Lung (tissue), 12 donors: ENCODE data around the gene BMP7. TPM values are rescaled to one million over a fixed set of nuclear protein-coding genes. Genes with fewer than 3 reads are reported as not detected.

ENCODE experiments used
- ATAC-seq: fragments of 200-7000 bp; cut with Tn5 transposase; one replicate; pipeline ENCODE4 v1.9.1; 2020; ENCODE audit warnings: moderate number of reproducible peaks; ENCODE audit not compliant: insufficient read depth, low FRiP score
- DNase-seq, 3 donors: peaks; one replicate each; pipeline ENCODE4 v3.0.0-alpha.2; 2013 to 2017
- H3K27ac ChIP-seq, 2 donors: one replicate each; pipeline ENCODE4 v1.5.1; 2013; ENCODE audit warnings: mild to moderate bottlenecking in 2 of 2, moderate library complexity in 2 of 2, control low read depth in 1 of 2, inconsistent platforms in 1 of 2, low read depth in 1 of 2, low read length in 1 of 2
- H3K27me3 ChIP-seq, 3 donors: one replicate each; pipeline ENCODE4 v1.5.1; 2013; ENCODE audit warnings: low read length in 2 of 3; ENCODE audit not compliant: control insufficient read depth in 3 of 3, insufficient read depth in 3 of 3
- H3K36me3 ChIP-seq, 4 donors: one replicate each; pipeline ENCODE4 v1.5.1; 2013; ENCODE audit warnings: low read length in 4 of 4, mild to moderate bottlenecking in 1 of 4, moderate library complexity in 1 of 4; ENCODE audit not compliant: control insufficient read depth in 4 of 4, insufficient read depth in 4 of 4
- H3K4me1 ChIP-seq, 5 donors: one replicate each; pipeline ENCODE4 v1.5.1; 2013; ENCODE audit warnings: low read length in 5 of 5, mild to moderate bottlenecking in 2 of 5, moderate library complexity in 1 of 5; ENCODE audit not compliant: control insufficient read depth in 5 of 5, insufficient read depth in 5 of 5
- H3K4me3 ChIP-seq: one replicate; pipeline ENCODE4 v1.5.1; 2013; ENCODE audit warnings: mild to moderate bottlenecking, control low read depth, moderate library complexity
- H3K9ac ChIP-seq, 2 donors: one replicate each; pipeline ENCODE4 v1.5.1; 2013; ENCODE audit warnings: low read length in 2 of 2, control low read depth in 1 of 2; ENCODE audit not compliant: insufficient read depth in 1 of 2
- H3K9me3 ChIP-seq, 4 donors: one replicate each; pipeline ENCODE4 v1.5.1; 2013; ENCODE audit warnings: low read length in 3 of 4, mild to moderate bottlenecking in 1 of 4, moderate library complexity in 1 of 4; ENCODE audit not compliant: control insufficient read depth in 4 of 4, insufficient read depth in 3 of 4
- WGBS, 2 donors: extraction: QIAGEN DNeasy Blood & Tissue Kit; methylation state at CpG; one replicate each; pipeline ENCODE4 v1.1.7; 2013; 5-methylcytosine and 5-hydroxymethylcytosine counted together
- polyA plus RNA-seq, 2 donors: library from polyadenylated mRNA; stranded (reverse); fragments of 200-250 nt; gene quantifications; one replicate each; pipeline ENCODE4 v1.2.1, GENCODE V29; 2013
- total RNA-seq, 2 donors: library from RNA; depleted of rRNA in 1 of 2; stranded (reverse); fragments of >200 nt in 1 of 2; gene quantifications; one replicate each; pipeline ENCODE4 v1.2.1, GENCODE V29; 2014 to 2021
- TF ChIP-seq, protein P1 (sequence below): IDR thresholded peaks from 2 replicates; pipeline ENCODE4 v1.5.1; 2012; ENCODE audit warnings: mild to moderate bottlenecking; ENCODE audit errors: control extremely low read depth, extremely low read depth
- donor health status: control.
- donor health status: control.
- donor health status: Bipolar disorder and iron deficiency.
- donor health status: healthy.
- donor health status: DM: yes; HTN: yes; CAD: no.

Gene BMP7
- total and polyA plus RNA-seq, 4 donors: 0.67 to 10.3 (median 1.4) TPM

DNA sequence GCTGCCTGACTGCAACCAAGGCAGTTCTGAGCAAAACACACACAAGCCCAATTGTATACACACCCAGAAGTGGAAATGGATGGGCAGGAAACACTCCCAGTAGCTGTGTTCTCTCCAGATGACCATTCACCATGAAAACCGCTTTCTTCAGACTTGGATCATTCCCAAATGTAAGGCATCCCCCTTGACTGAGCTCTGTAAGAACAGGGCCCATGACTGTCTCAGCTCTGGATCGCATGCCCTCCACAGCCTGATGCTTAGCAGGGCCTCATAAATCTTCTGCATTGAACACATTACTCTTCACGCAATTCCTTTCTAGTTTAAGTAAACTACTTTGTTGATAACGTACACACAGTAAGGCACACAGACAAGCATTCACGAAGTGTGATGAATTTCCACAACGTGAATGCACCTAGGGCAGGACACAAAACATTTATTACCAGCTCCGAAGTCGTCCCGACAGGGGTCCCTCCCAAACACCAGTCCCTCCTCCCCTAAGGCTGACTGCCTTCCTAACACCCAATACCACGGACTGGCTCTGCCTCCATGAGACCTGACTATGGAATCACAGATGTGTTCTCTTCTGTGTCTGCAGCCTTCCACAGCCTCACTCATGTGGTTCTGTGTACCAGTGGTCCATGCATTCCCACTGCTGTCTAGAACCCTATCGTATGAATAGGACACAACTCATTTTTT lies 31.7 kb downstream of the BMP7 start:
- TF ChIP-seq, protein P1, sequence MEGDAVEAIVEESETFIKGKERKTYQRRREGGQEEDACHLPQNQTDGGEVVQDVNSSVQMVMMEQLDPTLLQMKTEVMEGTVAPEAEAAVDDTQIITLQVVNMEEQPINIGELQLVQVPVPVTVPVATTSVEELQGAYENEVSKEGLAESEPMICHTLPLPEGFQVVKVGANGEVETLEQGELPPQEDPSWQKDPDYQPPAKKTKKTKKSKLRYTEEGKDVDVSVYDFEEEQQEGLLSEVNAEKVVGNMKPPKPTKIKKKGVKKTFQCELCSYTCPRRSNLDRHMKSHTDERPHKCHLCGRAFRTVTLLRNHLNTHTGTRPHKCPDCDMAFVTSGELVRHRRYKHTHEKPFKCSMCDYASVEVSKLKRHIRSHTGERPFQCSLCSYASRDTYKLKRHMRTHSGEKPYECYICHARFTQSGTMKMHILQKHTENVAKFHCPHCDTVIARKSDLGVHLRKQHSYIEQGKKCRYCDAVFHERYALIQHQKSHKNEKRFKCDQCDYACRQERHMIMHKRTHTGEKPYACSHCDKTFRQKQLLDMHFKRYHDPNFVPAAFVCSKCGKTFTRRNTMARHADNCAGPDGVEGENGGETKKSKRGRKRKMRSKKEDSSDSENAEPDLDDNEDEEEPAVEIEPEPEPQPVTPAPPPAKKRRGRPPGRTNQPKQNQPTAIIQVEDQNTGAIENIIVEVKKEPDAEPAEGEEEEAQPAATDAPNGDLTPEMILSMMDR: no peak
- Histone ChIP-seq H3K4me1 (peaks cover 0 to 9% (median 0%) of the 10 kb centered on the region in 5 donors), H3K27ac (no peak overlapping the region), H3K9me3 (peaks cover 0 to 2% (median 0%) of the 10 kb centered on the region in 4 donors), H3K4me3 (no peak overlapping the region), H3K36me3 (no peaks in the 10 kb centered on the region), H3K9ac (no peak overlapping the region), H3K27me3 (no peaks in the 10 kb centered on the region)
- DNase-seq (no peak), ATAC-seq (no peak)
- WGBS, 2 donors: 53 to 61% methylated on average over 11 of the region's 11 CpGs

DNA sequence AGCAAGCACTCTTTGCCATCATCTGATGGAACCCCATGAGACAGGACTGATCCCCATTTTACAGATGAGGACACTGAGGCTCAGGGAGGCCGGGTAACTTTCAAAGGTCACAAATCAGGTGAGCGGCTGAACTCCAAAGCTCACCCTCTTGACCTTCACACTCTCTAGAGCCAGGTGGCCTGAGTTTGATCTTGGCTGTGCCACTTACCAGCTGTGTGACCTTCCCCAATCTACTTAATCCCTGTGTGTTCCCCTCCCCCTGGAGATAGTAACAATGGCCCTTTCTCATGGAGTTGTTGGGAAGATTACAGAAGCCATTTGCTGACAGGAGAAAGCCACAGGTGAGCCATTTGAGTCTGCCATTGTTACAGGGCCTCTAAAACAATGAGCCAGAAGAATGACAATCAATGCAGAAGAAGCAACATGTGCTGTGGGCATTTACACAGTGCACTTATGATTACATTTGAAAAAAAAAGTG lies 34.5 kb downstream of the BMP7 start:
- peaks cover 0 to 13% (median 0%) of the 10 kb centered on the region in 5 donors for H3K4me1 ChIP-seq
- no peak overlapping the region for H3K4me3 ChIP-seq
- no peak overlapping the region for H3K27ac ChIP-seq
- ATAC-seq (no peak), DNase-seq (no peak)
- no peaks in the 10 kb centered on the region for H3K36me3 ChIP-seq
- H3K9ac ChIP-seq: no peak overlapping the region
- WGBS, 2 donors: 84 to 96% methylated on average over 2 of the region's 2 CpGs
- H3K27me3 ChIP-seq: no peaks in the 10 kb centered on the region
- TF ChIP-seq, protein P1: no peak
- H3K9me3 ChIP-seq: no peaks in the 10 kb centered on the region

DNA sequence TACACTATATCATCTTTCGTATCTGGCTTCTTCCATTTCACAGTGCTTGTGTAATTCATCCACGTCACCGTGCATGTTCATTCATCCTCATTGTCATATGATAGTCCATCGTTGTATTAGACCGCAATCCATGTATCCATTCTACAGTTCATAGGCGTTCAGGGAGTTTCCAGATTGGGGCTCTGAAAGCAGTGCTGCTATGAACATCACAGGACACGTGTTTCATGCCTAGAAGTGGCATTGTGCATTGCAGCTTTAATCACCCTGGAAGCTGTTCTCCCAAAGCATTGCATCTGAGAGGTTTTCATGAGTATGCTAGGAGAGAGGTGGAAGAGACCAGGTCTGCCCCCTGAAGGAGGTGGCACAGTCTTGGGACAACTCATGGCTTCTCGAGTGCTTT lies 35.3 kb downstream of the BMP7 start:
- ATAC-seq: no peak
- DNase-seq: no peak
- Histone ChIP-seq H3K4me3 (no peak overlapping the region), H3K4me1 (peaks cover 0 to 13% (median 0%) of the 10 kb centered on the region in 5 donors), H3K27me3 (no peaks in the 10 kb centered on the region), H3K9me3 (no peaks in the 10 kb centered on the region), H3K27ac (no peak overlapping the region), H3K9ac (no peak overlapping the region), H3K36me3 (no peaks in the 10 kb centered on the region)
- TF ChIP-seq, protein P1: no peak
- WGBS, 2 donors: 66 to 71% methylated on average over 8 of the region's 8 CpGs
